AML-193 (cell line): Measurements from ENCODE around the gene MARCHF10.
"Not testable (repeated sequence)": the region's sequence is repeated elsewhere in the genome, so short reads cannot be mapped to it uniquely, and the experiment has no call there.

Experiments used
- DNase-seq, 2 experiments: peaks; one replicate each; lab custom pipeline; 2025; lab: John Stamatoyannopoulos, UW

Gene MARCHF10

GRCh38 chr17:62696726-62697490 is 111.2 kb downstream of the MARCHF10 start:
- no peak for DNase-seq

GRCh38 chr17:62696256-62696655 is 111.9 kb downstream of the MARCHF10 start:
- DNase-seq = no peak

DNA sequence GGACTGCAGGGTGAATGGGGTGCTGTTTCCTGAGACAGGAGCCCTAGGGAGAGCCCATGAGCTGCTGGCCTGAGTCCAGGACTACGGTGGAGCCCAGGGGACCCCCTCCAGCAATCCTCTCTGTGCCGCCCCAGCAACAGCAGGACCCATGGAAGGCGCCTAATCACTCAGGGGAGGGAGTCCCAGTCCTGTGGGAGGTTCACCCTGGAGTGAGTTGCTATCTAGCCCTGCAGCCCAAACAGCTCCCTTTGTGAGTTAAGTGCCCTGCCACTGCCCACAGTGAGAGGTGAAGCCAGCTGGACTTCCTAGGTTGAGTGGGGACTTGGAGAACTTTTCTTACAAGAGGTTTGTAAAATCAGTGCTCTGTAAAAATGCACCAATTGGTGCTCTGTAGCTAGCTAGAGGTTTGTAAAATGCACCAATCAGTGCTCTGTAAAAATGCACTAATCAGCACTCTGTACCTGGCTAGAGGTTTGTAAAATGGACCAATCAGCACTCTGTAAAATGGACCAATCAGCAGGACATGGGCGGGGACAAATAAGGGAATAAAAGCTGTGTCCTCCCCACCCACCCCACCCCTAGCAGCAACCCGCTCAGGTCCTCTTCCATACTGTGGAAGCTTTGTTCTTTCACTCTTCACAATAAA is 112.9 kb downstream of the MARCHF10 start:
- DNase-seq = not testable (repeated sequence)

DNA sequence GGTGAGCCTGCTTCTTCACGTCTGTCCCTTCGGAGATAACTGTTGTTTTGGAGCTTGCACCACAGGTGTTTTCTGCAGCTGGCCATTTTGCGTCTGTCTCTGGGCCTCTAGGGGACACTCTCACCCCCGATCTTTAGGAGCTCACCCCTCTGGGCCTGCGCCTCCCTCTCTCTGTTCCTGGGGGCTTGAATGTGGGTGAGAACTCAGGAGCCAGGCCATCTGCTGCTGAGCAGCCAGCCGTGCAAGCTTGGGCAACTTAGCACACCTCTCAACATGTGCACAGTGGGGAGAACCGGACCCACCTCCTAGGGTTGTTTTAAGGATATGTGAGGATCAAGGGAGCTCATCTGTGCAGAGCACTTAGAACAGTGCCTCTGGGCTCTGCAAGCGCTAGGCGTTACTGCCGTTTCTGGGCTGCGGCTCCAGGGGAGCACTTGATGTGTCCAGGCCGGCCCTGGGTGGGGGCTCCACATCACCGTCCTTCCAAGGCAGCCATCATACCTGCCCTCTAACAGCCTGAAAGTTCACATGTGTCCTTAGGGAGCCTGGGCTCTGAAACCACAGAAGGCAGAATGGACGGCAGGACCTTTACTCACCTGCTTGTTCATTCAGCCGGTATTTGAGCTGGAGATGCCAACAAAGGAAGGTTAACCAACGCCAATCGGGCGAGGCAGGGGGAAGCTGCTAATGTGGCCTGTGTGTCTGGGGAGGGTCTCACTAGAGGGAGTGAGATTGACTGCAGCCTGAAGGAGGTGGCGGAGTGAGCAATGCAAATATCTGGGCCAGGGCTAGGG is 114.3 kb downstream of the MARCHF10 start:
- DNase-seq = no peak

DNA sequence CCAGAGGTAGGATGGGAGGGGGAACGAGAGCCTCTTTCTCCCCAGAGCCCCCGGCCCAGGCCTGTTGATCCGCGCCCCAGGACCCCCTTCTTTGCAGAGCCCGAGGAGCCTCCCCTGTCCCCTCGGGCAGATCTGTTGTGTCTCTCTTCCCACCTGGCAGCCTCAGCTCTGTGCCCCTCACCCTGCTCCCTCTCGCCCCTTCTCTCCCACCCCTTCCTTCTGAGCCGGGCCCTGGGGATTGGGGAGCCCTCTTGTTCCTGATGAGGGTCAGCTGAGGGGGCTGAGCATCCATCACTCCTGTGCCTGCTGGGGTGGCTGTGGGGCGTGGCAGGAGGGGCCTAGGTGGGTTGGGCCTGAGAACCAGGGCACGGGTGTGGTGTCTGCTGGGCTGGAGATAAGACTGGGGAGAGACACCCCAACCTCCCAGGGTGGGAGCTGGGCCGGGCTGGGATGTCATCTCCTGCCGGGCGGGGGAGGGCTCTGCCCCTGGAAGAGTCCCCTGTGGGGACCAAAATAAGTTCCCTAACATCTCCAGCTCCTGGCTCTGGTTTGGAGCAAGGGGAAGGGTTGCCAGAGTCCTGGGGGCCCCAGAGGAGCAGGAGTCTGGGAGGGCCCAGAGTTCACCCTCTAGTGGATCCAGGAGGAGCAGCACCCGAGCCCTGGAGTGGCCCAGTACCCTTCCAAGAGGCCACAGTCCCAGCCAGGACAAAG is 115.2 kb downstream of the MARCHF10 start:
- peak in 1 of 2 experiments; percentile 7 for DNase-seq

DNA sequence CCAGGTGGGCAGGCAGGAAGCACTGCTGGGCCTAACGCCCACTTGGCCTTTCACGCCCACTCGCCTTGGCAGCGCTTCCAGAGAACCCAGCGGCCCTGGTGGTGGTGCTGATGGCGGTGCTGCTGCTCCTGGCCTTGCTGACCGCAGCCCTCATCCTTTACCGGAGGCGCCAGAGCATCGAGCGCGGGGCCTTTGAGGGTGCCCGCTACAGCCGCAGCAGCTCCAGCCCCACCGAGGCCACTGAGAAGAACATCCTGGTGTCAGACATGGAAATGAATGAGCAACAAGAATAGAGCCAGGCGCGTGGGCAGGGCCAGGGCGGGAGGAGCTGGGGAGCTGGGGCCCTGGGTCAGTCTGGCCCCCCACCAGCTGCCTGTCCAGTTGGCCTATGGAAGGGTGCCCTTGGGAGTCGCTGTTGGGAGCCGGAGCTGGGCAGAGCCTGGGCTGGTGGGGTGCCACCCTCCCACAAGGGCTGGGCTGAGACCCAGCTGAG is 115.9 kb downstream of the MARCHF10 start:
- DNase-seq = no peak

DNA sequence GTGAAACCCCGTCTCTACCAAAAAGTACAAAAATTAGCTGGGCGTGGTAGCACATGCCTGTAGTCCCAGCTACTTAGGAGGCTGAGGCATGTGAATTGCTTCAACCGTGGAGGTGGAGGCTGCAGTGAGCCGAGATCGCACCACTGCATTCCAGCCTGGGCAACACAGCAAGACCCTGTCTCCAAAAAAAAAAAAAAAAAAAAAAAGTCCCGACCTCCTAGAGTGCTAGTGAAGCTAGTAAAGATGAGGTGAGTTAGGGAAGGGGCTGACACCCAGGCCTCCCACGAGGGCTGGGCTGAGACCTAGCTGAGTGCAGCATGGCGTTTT is 116.6 kb downstream of the MARCHF10 start:
- DNase-seq = not testable (repeated sequence)

DNA sequence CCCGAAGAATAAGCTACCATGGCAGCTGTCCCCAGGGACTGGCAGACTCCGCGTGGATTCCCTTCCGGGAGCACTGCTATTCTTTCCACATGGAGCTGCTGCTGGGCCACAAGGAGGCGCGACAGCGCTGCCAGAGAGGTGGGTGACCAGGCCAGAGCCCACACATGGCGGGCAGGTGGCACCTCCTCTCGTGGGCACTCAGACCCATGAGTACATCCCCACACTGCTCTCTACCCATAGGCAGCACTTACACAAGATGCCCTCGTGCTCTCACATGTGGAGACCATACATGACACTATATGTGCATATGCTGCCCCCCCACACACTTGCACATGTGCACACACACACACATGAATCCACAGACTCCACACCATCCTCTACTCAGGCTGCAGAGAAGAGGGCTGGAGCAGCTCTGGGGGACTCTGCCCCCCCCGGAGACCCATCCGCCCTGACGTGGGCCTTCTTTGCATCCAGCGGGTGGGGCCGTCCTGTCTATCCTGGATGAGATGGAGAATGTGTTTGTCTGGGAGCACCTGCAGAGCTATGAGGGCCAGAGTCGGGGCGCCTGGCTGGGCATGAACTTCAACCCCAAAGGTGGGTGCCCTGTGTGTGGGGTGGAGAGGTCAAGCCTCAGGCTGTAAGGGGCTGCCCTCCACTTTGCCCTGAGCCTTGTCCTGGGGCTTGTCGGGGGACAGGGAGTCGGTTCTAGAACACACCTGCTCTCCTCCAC is 117.8 kb downstream of the MARCHF10 start:
- no peak for DNase-seq

DNA sequence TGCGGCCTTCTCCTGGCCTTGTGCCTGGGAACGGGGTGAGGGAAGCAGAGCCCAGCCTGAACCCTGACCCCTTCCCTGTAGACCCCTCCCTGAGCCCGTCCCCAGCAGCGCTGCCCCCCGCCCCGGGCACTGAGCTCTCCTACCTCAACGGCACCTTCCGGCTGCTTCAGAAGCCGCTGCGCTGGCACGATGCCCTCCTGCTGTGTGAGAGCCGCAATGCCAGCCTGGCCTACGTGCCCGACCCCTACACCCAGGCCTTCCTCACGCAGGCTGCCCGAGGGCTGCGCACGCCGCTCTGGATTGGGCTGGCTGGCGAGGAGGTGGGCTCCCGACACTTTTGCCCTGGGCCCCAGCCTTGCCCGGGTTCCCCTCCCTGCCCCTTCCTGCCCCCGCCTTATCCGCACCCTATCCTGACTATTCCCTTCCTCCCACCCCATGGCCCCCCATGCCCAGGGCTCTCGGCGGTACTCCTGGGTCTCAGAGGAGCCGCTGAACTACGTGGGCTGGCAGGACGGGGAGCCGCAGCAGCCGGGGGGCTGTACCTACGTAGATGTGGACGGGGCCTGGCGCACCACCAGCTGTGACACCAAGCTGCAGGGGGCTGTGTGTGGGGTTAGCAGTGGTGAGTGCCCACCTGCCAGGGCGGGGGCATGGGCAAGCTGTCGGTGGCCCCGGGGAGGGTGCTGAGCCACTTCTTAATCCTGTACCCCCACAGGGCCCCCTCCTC is 118.5 kb downstream of the MARCHF10 start:
- DNase-seq = no peak

DNA sequence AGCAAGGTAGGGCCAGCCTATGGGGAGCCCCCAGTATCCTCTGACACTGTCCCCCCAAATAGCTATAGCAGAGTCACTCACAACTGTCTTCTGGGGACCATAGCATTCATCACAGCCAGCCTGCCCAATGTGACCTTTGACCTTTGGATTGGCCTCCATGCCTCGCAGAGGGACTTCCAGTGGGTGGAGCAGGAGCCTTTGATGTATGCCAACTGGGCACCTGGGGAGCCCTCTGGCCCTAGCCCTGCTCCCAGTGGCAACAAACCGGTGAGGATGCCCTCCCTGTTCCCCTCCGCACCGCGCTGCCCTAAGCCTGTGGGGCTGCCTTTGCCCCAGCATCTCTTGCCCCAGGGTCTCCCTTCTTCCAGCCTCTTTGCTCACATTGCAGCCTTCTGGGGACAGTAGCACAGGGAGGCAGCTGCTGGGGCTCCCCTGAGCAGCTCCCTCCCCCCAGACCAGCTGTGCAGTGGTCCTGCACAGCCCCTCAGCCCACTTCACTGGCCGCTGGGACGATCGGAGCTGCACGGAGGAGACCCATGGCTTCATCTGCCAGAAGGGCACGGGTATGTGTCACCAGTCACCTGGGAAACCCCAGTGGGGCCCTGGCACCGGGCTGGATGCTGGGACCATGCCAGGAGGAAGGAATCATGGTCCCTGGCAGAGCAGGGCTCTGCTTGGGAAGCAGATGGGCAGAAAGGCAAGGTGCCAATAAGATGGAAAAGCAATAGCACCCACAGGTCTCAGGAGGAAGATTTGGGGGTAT is 119.5 kb downstream of the MARCHF10 start:
- no peak for DNase-seq

DNA sequence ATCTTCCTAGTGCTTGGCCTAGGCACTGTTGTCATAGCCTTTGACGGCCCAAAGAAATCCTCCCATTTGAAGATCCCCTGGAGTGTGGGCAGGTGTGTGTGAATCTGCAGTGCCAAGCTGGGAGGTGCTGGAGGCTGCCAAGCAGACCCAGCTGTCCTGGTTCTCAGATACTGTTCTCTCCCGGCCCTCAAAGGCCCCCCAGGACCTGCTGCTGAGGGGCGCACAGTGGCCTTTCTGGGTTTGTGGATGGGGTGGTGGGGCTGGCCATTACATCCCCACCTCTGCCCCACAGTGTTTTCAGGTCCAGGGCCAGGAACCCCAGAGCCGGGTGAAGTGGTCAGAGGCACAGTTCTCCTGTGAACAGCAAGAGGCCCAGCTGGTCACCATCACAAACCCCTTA is 120.1 kb downstream of the MARCHF10 start:
- DNase-seq = no peak

- no peak for DNase-seq
Observed at GRCh38 chr17:62684179-62684578, 123.9 kb downstream of the MARCHF10 start.

DNA sequence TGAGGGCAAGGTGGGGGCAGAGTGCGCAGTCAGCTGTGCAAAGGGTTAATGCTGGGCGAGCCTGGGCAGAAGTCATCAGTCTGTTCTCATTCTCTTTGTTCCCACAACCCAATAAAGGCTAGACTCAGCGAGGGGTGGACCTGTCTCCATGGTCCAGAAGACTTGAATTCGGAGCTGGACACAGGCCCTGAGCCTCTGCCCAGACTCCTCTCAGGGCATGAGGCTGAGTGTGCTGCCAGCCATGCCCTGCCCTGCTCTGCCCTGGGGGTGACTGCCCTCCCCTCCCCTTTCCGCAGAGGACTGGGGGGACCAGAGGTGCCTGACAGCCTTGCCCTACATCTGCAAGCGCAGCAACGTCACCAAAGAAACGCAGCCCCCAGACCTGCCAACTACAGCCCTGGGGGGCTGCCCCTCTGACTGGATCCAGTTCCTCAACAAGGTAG is 126.2 kb downstream of the MARCHF10 start:
- no peak for DNase-seq

GRCh38 chr17:62681061-62681938 is 126.8 kb downstream of the MARCHF10 start:
- no peak for DNase-seq

DNA sequence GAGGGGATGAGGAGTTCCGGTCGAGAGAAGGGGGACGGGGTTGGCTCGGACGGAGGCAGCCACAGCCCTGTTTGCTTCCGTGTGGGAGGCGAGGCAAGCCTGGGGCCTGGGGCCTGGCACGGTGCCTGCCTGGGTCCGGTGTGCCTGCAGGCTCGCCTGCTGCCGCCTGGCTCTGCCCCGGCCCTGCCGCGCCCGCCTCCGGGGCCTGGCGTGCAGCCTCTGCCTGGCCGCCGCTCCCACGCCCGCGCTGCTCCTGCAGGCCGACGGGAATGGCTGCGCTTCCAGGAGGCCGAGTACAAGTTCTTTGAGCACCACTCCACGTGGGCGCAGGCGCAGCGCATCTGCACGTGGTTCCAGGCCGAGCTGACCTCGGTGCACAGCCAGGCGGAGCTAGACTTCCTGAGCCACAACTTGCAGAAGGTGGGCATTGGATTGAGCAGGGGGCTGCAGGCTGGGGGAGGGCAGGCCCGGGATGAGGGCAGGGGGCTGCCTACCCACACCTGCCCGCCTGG is 127.5 kb downstream of the MARCHF10 start:
- DNase-seq = no peak

DNA sequence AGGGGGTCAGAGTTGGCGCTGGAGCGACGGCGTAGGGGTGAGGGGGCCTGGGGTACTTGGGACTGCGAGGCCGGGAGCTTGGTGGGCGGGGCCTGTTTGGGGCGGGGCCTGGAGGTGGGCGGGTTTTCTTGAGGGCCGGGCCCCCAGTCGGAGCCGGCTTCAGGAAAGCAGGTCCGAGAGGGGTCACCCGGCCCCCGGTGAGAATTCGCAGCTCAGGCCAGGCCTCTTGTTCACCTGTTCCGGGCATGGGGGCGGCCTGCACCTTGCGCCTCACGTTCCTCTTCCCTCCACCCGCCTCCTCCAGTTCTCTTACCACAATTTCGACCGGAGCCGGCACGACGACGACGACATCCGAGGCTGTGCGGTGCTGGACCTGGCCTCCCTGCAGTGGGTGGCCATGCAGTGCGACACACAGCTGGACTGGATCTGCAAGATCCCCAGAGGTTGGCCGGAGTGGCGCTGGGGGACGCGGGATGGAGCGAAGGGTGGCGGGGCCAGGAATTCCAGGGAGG is 128.2 kb downstream of the MARCHF10 start:
- DNase-seq = no peak

DNA sequence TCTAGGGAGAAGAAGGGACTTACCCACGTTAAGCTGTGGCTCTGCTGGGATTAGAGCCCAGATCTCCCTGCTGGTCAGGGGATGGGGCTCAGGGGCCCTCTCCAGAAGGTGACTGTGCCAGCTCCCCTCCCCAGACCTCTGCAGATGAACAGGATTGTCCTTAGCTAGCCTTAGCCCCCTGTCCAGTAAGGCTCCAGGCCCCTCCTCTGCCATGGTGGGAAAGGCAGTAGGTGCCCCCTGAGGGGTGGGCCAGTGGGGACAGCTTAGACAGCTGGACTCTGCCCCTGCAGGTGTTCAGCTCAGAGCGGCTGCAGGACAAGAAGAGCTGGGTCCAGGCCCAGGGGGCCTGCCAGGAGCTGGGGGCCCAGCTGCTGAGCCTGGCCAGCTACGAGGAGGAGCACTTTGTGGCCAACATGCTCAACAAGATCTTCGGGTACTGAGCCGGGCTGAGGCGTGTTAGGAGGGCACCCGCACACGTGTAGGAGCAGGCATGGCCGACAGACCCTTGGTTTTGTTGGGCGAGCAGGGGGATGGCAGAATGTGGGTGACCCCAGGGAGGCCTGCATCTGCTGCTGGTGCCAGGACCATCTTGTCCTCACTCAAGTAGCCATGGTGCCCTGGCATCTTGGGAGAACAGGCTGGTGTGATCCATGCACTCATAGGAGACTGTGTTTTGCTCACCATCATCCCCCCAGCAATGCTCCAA is 129.7 kb downstream of the MARCHF10 start:
- DNase-seq = no peak
